CD14-positive monocyte (primary cell): ENCODE data around the gene PAX7. TPM values are rescaled to one million over a fixed set of nuclear protein-coding genes. Genes with fewer than 3 reads are reported as not detected.

Experiments used
- DNase-seq, 3 donors: peaks; one replicate each; pipeline ENCODE4 v3.0.0-alpha.2; 2011 to 2022
- H2AFZ ChIP-seq: 2 replicates; pipeline ENCODE4 v1.6.0; 2012; ENCODE audit warnings: mild to moderate bottlenecking, low read depth, low read length, inconsistent platforms; ENCODE audit not compliant: insufficient read depth, poor library complexity, severe bottlenecking
- H3K27ac ChIP-seq, 2 donors: 1 replicate in 1 of 2; 2 replicates in 1 of 2; pipeline ENCODE4 v1.5.1; 2012 to 2013; ENCODE audit warnings: low read length in 2 of 2, control low read depth in 1 of 2, inconsistent platforms in 1 of 2, low read depth in 1 of 2, mild to moderate bottlenecking in 1 of 2
- H3K27me3 ChIP-seq, 2 donors: one replicate each; pipeline versions ENCODE4 v1.6.0 to v1.6.1; 2011 to 2013; ENCODE audit warnings: low read length in 2 of 2; ENCODE audit not compliant: control insufficient read depth in 2 of 2, insufficient read depth in 2 of 2
- H3K36me3 ChIP-seq, 2 donors: replicated peaks in 1 of 2; 1 replicate in 1 of 2; 2 replicates in 1 of 2; pipeline versions ENCODE4 v1.5.1 to v1.6.1; 2012 to 2013; ENCODE audit warnings: low read length in 2 of 2, control low read depth in 1 of 2, inconsistent platforms in 1 of 2, mild to moderate bottlenecking in 1 of 2; ENCODE audit not compliant: insufficient read depth in 2 of 2, control insufficient read depth in 1 of 2
- H3K4me1 ChIP-seq, 2 donors: 1 replicate in 1 of 2; 2 replicates in 1 of 2; pipeline versions ENCODE4 v1.5.1 to v1.6.1; 2012 to 2013; ENCODE audit warnings: low read length in 2 of 2, control low read depth in 1 of 2, inconsistent platforms in 1 of 2, mild to moderate bottlenecking in 1 of 2, moderate library complexity in 1 of 2; ENCODE audit not compliant: insufficient read depth in 2 of 2, control insufficient read depth in 1 of 2
- H3K4me2 ChIP-seq: replicated peaks from 2 replicates; pipeline ENCODE3; 2012; ENCODE audit warnings: low read length, moderate library complexity, mild to moderate bottlenecking; ENCODE audit not compliant: poor library complexity, severe bottlenecking; ENCODE audit errors: extremely low read depth
- H3K4me3 ChIP-seq, 3 experiments: fragments of 200-600 bp in 1 of 3; sonication (generic) in 1 of 3; replicated peaks in 1 of 3; 1 replicate in 2 of 3; 2 replicates in 1 of 3; pipeline ENCODE4 v1.5.1; 2011 to 2013; ENCODE audit warnings: low read length in 3 of 3, mild to moderate bottlenecking in 3 of 3, control low read depth in 2 of 3, low read depth in 2 of 3, inconsistent platforms in 1 of 3, moderate library complexity in 1 of 3
- H3K79me2 ChIP-seq: 2 replicates; pipeline ENCODE4 v1.6.0; 2012; ENCODE audit warnings: mild to moderate bottlenecking, control low read depth, inconsistent platforms, low read length, moderate library complexity; ENCODE audit not compliant: insufficient read depth
- H3K9ac ChIP-seq: 2 replicates; pipeline ENCODE4 v1.6.0; 2017; ENCODE audit warnings: low read length, mild to moderate bottlenecking; ENCODE audit not compliant: insufficient read depth, poor library complexity, severe bottlenecking
- H3K9me3 ChIP-seq, 2 donors: replicated peaks in 1 of 2; 1 replicate in 1 of 2; 2 replicates in 1 of 2; pipeline versions ENCODE4 v1.5.1 to v1.6.1; 2012 to 2013; ENCODE audit warnings: low read length in 2 of 2, control low read depth in 1 of 2; ENCODE audit not compliant: control insufficient read depth in 1 of 2, insufficient read depth in 1 of 2
- H4K20me1 ChIP-seq: 2 replicates; pipeline ENCODE4 v1.6.0; 2012; ENCODE audit warnings: mild to moderate bottlenecking, low read length, control low read depth, moderate library complexity; ENCODE audit not compliant: insufficient read depth
- H3K27ac Mint-ChIP-seq, 7 donors: one replicate each; pipeline ENCODE4 v1.8.0; 2020; ENCODE audit warnings: mild to moderate bottlenecking in 7 of 7, mixed read lengths in 7 of 7, moderate library complexity in 6 of 7, inconsistent platforms in 2 of 7
- H3K27me3 Mint-ChIP-seq, 3 donors: one replicate each; pipeline ENCODE4 v1.8.0; 2021 to 2022; ENCODE audit warnings: low read depth in 3 of 3, mild to moderate bottlenecking in 3 of 3, mixed read lengths in 3 of 3, moderate library complexity in 3 of 3, inconsistent platforms in 1 of 3
- H3K36me3 Mint-ChIP-seq, 2 donors: one replicate each; pipeline ENCODE4 v1.8.0; 2020; ENCODE audit warnings: mixed read lengths in 2 of 2, inconsistent platforms in 1 of 2, mild to moderate bottlenecking in 1 of 2
- H3K4me1 Mint-ChIP-seq: one replicate; pipeline ENCODE4 v1.8.0; 2020; ENCODE audit warnings: mild to moderate bottlenecking, mixed read lengths
- H3K4me3 Mint-ChIP-seq, 2 donors: one replicate each; pipeline ENCODE4 v1.8.0; 2020; ENCODE audit warnings: mild to moderate bottlenecking in 2 of 2, mixed read lengths in 2 of 2, moderate library complexity in 1 of 2
- H3K9me3 Mint-ChIP-seq, 7 donors: one replicate each; pipeline ENCODE4 v1.8.0; 2020 to 2022; ENCODE audit warnings: mixed read lengths in 7 of 7, mild to moderate bottlenecking in 6 of 7, moderate library complexity in 6 of 7, inconsistent platforms in 2 of 7
- WGBS: methylation state at CpG from one replicate; pipeline ENCODE4 v1.1.5; 2013; ENCODE audit warnings: missing lambda C conversion rate; ENCODE audit not compliant: insufficient coverage; 5-methylcytosine and 5-hydroxymethylcytosine counted together
- intact Hi-C, 2 donors: fragments of 100-400 bp; cut with micrococcal nuclease; formaldehyde crosslinking; loops; one replicate each; pipeline versions ENCODE4 v1.15.0 to v1.15.1; 2023
- polyA plus RNA-seq, 3 donors: library from polyadenylated mRNA; depleted of rRNA in 1 of 3; unstranded in 2 of 3; stranded (reverse) in 1 of 3; fragments of 300-500 nt in 2 of 3; fragments of >200 nt in 1 of 3; fragmentation: Illumina TruSeq in 2 of 3; gene quantifications; 1 replicate in 2 of 3; 2 replicates in 1 of 3; pipeline ENCODE4 v1.2.3, GENCODE V29; 2012 to 2021
- TF ChIP-seq, protein P1 (sequence below): fragments of 200-600 bp; IDR thresholded peaks from one replicate; pipeline ENCODE4 v1.8.0; 2022; ENCODE audit warnings: antibody characterized with exemption, mild to moderate bottlenecking

PAX7 gene
- polyA plus RNA-seq, 3 donors = not detected

DNA sequence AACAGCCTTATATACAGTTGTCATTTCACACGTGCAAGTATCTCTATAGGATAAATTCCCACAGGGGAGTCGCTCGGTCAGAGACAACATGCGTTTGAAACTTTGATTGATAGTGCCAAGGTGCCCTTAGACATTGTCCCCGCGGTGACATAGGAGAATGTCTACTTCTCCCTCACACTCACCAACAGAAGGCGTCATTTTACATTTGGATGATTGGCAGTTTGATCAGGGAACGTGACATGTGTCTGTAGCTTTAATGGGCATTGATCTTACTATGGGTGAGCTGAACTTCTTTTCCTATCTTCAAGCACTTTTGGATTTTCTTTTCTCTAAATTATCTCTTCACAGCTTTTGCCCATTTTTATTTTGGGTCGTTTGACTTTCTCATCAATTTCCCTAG lies 42.6 kb upstream of the PAX7 start:
- no peaks in the 10 kb centered on the region for H3K36me3 ChIP-seq
- no peaks in the 10 kb centered on the region for H3K9me3 ChIP-seq
- no peaks in the 10 kb centered on the region for H3K27me3 ChIP-seq
- no peak overlapping the region for H3K9ac ChIP-seq
- H3K4me3 ChIP-seq = no peak overlapping the region
- H2AFZ ChIP-seq = no peak overlapping the region
- no peak overlapping the region for H3K27ac ChIP-seq
- H3K4me1 ChIP-seq = peaks cover 0 to 19% of the 10 kb centered on the region in 2 donors
- no peaks in the 10 kb centered on the region for H3K79me2 ChIP-seq
- H4K20me1 ChIP-seq = no peaks in the 10 kb centered on the region
- H3K4me2 ChIP-seq = no peak overlapping the region
- no peak for DNase-seq
- Mint-ChIP-seq H3K9me3 (no peaks in the 10 kb centered on the region), H3K4me1 (peaks cover 9% of the 10 kb centered on the region), H3K27ac (no peak overlapping the region), H3K27me3 (peaks cover 0 to 11% (median 10%) of the 10 kb centered on the region in 3 donors), H3K4me3 (no peak overlapping the region), H3K36me3 (no peaks in the 10 kb centered on the region)
- TF ChIP-seq, protein P1, sequence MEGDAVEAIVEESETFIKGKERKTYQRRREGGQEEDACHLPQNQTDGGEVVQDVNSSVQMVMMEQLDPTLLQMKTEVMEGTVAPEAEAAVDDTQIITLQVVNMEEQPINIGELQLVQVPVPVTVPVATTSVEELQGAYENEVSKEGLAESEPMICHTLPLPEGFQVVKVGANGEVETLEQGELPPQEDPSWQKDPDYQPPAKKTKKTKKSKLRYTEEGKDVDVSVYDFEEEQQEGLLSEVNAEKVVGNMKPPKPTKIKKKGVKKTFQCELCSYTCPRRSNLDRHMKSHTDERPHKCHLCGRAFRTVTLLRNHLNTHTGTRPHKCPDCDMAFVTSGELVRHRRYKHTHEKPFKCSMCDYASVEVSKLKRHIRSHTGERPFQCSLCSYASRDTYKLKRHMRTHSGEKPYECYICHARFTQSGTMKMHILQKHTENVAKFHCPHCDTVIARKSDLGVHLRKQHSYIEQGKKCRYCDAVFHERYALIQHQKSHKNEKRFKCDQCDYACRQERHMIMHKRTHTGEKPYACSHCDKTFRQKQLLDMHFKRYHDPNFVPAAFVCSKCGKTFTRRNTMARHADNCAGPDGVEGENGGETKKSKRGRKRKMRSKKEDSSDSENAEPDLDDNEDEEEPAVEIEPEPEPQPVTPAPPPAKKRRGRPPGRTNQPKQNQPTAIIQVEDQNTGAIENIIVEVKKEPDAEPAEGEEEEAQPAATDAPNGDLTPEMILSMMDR = no peak
- intact Hi-C loops = no loop called here
- no CpG with 5 or more reads among the region's 9 CpGs for WGBS

DNA sequence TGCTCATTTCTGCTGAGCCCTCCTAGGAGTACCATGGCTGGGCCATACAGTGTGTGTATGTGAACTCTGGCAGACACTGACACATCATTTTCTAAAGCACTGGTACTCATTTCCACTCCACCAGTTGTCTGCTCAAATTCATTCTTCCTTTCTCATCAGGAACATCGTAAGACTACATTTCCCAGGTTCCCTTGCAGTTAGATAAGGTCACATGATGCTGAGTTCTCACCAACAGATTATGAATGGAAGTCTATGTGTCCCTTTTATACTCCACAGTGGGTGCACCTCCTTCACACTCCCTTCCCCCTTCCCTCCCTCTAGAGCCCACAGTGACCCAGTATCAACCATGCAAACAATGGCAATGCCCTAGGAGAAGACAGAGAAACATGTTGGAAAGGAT lies 38.3 kb upstream of the PAX7 start:
- Mint-ChIP-seq H3K27me3 (peaks cover 3 to 25% (median 9%) of the 10 kb centered on the region in 3 donors), H3K27ac (no peak overlapping the region), H3K36me3 (no peaks in the 10 kb centered on the region), H3K4me3 (no peak overlapping the region), H3K4me1 (no peaks in the 10 kb centered on the region), H3K9me3 (peaks cover 0 to 3% (median 0%) of the 10 kb centered on the region in 7 donors)
- H3K9me3 ChIP-seq = no peaks in the 10 kb centered on the region
- no peak overlapping the region for H3K4me3 ChIP-seq
- H3K27ac ChIP-seq = no peak overlapping the region
- H3K79me2 ChIP-seq = no peaks in the 10 kb centered on the region
- WGBS = no CpG with 5 or more reads among the region's 1 CpG
- H3K4me1 ChIP-seq = no peaks in the 10 kb centered on the region
- intact Hi-C loops = loop anchor here in 1 of 2 donors (10.0 kb wide), 1 partner anchor 232 kb away; no protein-coding TSS in a partner anchor
- H3K9ac ChIP-seq = no peak overlapping the region
- no peak overlapping the region for H3K4me2 ChIP-seq
- TF ChIP-seq, protein P1 = no peak
- H3K36me3 ChIP-seq = no peaks in the 10 kb centered on the region
- peaks cover 0 to 2% of the 10 kb centered on the region in 2 donors for H3K27me3 ChIP-seq
- DNase-seq = no peak
- H2AFZ ChIP-seq = no peak overlapping the region
- H4K20me1 ChIP-seq = no peaks in the 10 kb centered on the region
